Tibial nerve (tissue), 4 donors: ENCODE data around the gene HNRNPDL. TPM values are rescaled to one million over a fixed set of nuclear protein-coding genes. Genes with fewer than 3 reads are reported as not detected.

Source experiments
- DNase-seq, 2 donors: peaks; one replicate each; pipeline ENCODE4 v3.0.0-alpha.2; 2019; ENCODE audit warnings: low spot score in 2 of 2
- H3K27ac ChIP-seq, 4 donors: fragments of 200-600 bp; sonication (generic) in 3 of 4; one replicate each; pipeline ENCODE4 v1.5.1; 2017 to 2019; ENCODE audit warnings: mild to moderate bottlenecking in 1 of 4
- H3K27me3 ChIP-seq, 2 donors: fragments of 200-600 bp; sonication (generic) in 1 of 2; one replicate each; pipeline versions ENCODE4 v1.5.1 to v1.6.0; 2017 to 2019
- H3K36me3 ChIP-seq, 3 donors: fragments of 200-600 bp; sonication (generic); one replicate each; pipeline ENCODE4 v1.5.1; 2018 to 2019
- H3K4me1 ChIP-seq, 4 donors: fragments of 200-600 bp; sonication (generic) in 3 of 4; one replicate each; pipeline ENCODE4 v1.5.1; 2017 to 2019
- H3K4me3 ChIP-seq, 4 donors: fragments of 200-600 bp; sonication (generic) in 3 of 4; one replicate each; pipeline ENCODE4 v1.5.1; 2017 to 2019; ENCODE audit warnings: mild to moderate bottlenecking in 1 of 4, moderate library complexity in 1 of 4
- H3K9me3 ChIP-seq, 4 donors: fragments of 200-600 bp; sonication (generic) in 3 of 4; one replicate each; pipeline ENCODE4 v1.5.1; 2017 to 2019
- CTCF ChIP-seq, 5 experiments: fragments of 200-600 bp in 3 of 5; fragments of 450-650 bp in 2 of 5; sonication (generic) in 3 of 5; IDR thresholded peaks; one replicate each; pipeline ENCODE4 v1.5.1; 2016 to 2019; ENCODE audit warnings: antibody characterized with exemption in 5 of 5, mild to moderate bottlenecking in 3 of 5, moderate library complexity in 2 of 5
- EP300 ChIP-seq, 2 donors: sonication (generic); formaldehyde crosslinking; IDR thresholded peaks; one replicate each; pipeline ENCODE4 v1.6.1; 2017; ENCODE audit warnings: antibody characterized with exemption in 2 of 2, mild to moderate bottlenecking in 1 of 2
- POLR2A ChIP-seq, 2 donors: fragments of 450-650 bp; IDR thresholded peaks; one replicate each; pipeline ENCODE4 v1.6.1; 2017; ENCODE audit warnings: antibody characterized with exemption in 2 of 2, mild to moderate bottlenecking in 2 of 2, moderate library complexity in 2 of 2
- WGBS, 2 donors: methylation state at CpG; one replicate each; pipeline ENCODE4 v1.1.5; 2018; 5-methylcytosine and 5-hydroxymethylcytosine counted together
- total RNA-seq, 4 donors: library from RNA; depleted of rRNA; stranded (reverse); fragments of >200 nt; gene quantifications; one replicate each; pipeline ENCODE4 v1.1.0, GENCODE V29; 2016

The HNRNPDL gene
- total RNA-seq, 4 donors from 2014 or later = 169 to 189 (median 176) TPM

- H3K9me3 ChIP-seq = no peaks in the 10 kb centered on the region
- no peak for TF ChIP-seq EP300 (IDR thresholded peaks at IDR 0.05)
- TF ChIP-seq CTCF (IDR thresholded peaks at IDR 0.05) = no peak
- H3K27me3 ChIP-seq = no peaks in the 10 kb centered on the region
- no peak overlapping the region for H3K4me3 ChIP-seq
- DNase-seq = no peak
- 74 to 89% methylated on average over 2 of the region's 2 CpGs for WGBS, 2 donors
- H3K36me3 ChIP-seq = no peaks in the 10 kb centered on the region
- H3K27ac ChIP-seq = no peak overlapping the region
- no peaks in the 10 kb centered on the region for H3K4me1 ChIP-seq
Measured at GRCh38 chr4:82439088-82439487, 8.8 kb upstream of the HNRNPDL start.

GRCh38 chr4:82437285-82438005 lies 7.2 kb upstream of the HNRNPDL start:
- no peaks in the 10 kb centered on the region for H3K27me3 ChIP-seq
- peaks cover 0 to 9% (median 0%) of the 10 kb centered on the region in 4 donors for H3K4me1 ChIP-seq
- DNase-seq = no peak
- H3K4me3 ChIP-seq = no peak overlapping the region
- no peaks in the 10 kb centered on the region for H3K9me3 ChIP-seq
- no peak overlapping the region for H3K27ac ChIP-seq
- no peak for TF ChIP-seq POLR2A (IDR thresholded peaks at IDR 0.05)
- TF ChIP-seq CTCF (IDR thresholded peaks at IDR 0.05) = no peak
- TF ChIP-seq EP300 (IDR thresholded peaks at IDR 0.05) = no peak
- WGBS, 2 donors = 74 to 76% methylated on average over 4 of the region's 4 CpGs
- no peaks in the 10 kb centered on the region for H3K36me3 ChIP-seq

- Histone ChIP-seq H3K27ac (no peak overlapping the region), H3K4me1 (peaks cover 0 to 15% (median 1%) of the 10 kb centered on the region in 4 donors), H3K27me3 (no peaks in the 10 kb centered on the region), H3K9me3 (no peaks in the 10 kb centered on the region), H3K4me3 (no peak overlapping the region), H3K36me3 (no peaks in the 10 kb centered on the region)
- no peak for DNase-seq
- no peak for TF ChIP-seq EP300 (IDR thresholded peaks at IDR 0.05)
- TF ChIP-seq CTCF (IDR thresholded peaks at IDR 0.05) = no peak
- TF ChIP-seq POLR2A (IDR thresholded peaks at IDR 0.05) = no peak
- WGBS, 2 donors = 95 to 99% methylated on average over 4 of the region's 4 CpGs
Measured at GRCh38 chr4:82436780-82437179, 6.5 kb upstream of the HNRNPDL start.

- Histone ChIP-seq H3K27ac (no peak overlapping the region), H3K9me3 (no peaks in the 10 kb centered on the region), H3K27me3 (no peaks in the 10 kb centered on the region), H3K4me3 (no peak overlapping the region), H3K4me1 (peaks cover 0 to 22% (median 4%) of the 10 kb centered on the region in 4 donors), H3K36me3 (no peaks in the 10 kb centered on the region)
- DNase-seq = no peak
- no peak for TF ChIP-seq POLR2A (IDR thresholded peaks at IDR 0.05)
- no peak for TF ChIP-seq EP300 (IDR thresholded peaks at IDR 0.05)
- TF ChIP-seq CTCF (IDR thresholded peaks at IDR 0.05) = no peak
- WGBS, 2 donors = 86 to 91% methylated on average over 5 of the region's 5 CpGs
Measured at GRCh38 chr4:82436130-82436529, 5.9 kb upstream of the HNRNPDL start.

GRCh38 chr4:82434949-82435348 lies 4.7 kb upstream of the HNRNPDL start:
- H3K9me3 ChIP-seq = no peaks in the 10 kb centered on the region
- TF ChIP-seq CTCF (IDR thresholded peaks at IDR 0.05) (no peak), POLR2A (IDR thresholded peaks at IDR 0.05) (no peak), EP300 (IDR thresholded peaks at IDR 0.05) (no peak)
- WGBS, 2 donors = 95 to 96% methylated on average over 7 of the region's 7 CpGs
- H3K36me3 ChIP-seq = no peaks in the 10 kb centered on the region
- no peak overlapping the region for H3K4me3 ChIP-seq
- H3K27ac ChIP-seq = no peak overlapping the region
- no peaks in the 10 kb centered on the region for H3K27me3 ChIP-seq
- no peak for DNase-seq
- H3K4me1 ChIP-seq = peaks cover 0 to 23% (median 4%) of the 10 kb centered on the region in 4 donors
